HepG2 (cell line): ENCODE data around the gene OFD1.

Experiments
- MLX ChIP-seq: IDR thresholded peaks from 2 replicates; pipeline ENCODE4 v1.6.1; 2016
- NFE2L1 ChIP-seq: sonication (generic); formaldehyde crosslinking; IDR thresholded peaks from 2 replicates; pipeline ENCODE4 v1.4.0; 2020; ENCODE audit warnings: missing genetic modification reagents, mild to moderate bottlenecking, borderline replicate concordance
- SNRNP70 ChIP-seq: fragments of 200-400 bp; formaldehyde crosslinking; IDR thresholded peaks from 2 replicates; pipeline ENCODE4 v1.6.1; 2017; ENCODE audit warnings: mild to moderate bottlenecking, low read depth, low read length, moderate library complexity
- ZNF484 ChIP-seq: sonication (generic); formaldehyde crosslinking; IDR thresholded peaks from 2 replicates; pipeline ENCODE4 v1.5.1; 2020; ENCODE audit warnings: mild to moderate bottlenecking, low read depth, missing genetic modification reagents, borderline replicate concordance

GRCh38 chrX:13816643-13817627, 82.4 kb downstream of the OFD1 start, which contains the start of gene GPM6B:
- no peak for TF ChIP-seq MLX
- TF ChIP-seq ZNF484 (CRISPR knock-in tag), result no peak
- TF ChIP-seq NFE2L1 (CRISPR knock-in tag), result no peak
- no peak for TF ChIP-seq SNRNP70
